DMS153 (cell line): ENCODE measurements around the gene BDKRB1.

Source experiments
- DNase-seq: peaks from one replicate; lab custom pipeline; 2025; lab: John Stamatoyannopoulos, UW

The BDKRB1 gene

DNA sequence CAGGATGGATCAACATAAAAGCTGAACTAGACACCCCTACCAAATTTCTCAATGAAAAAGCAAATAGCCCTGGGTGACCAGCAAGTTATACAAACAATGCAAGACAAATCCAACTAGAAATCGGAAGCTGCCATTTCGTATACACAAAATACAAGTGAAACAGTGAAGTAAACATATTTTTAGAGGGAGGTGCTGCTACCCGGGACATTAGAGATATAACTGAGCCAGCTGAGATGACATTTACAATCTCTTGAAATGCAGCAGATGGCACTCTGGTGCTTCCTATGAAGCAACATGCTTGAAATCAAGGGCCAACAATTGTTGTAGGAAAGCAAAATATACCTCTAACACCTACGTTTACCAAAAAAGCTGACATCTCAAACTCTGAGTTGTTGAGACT lies 25.5 kb downstream of the BDKRB1 start:
- no peak for DNase-seq

DNA sequence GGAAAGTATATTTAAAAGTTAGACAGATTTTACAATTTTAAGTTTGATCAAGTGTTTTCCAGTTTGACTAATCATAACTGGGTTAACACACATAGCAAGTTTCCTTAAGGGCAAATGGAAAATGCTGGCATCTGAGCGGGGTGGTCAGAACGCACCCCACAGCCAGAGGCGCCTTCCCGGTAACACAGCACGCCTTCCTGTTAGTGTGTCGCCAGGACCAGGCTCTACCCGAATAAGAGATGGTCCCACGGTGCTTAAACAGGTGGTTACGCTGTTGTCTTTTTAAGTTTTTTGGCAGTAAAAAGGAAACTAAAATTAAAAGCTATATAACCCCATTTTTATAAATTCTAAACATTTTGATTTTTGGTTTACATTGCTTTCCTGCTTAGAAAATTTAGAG lies 28.0 kb downstream of the BDKRB1 start:
- DNase-seq = no peak

DNA sequence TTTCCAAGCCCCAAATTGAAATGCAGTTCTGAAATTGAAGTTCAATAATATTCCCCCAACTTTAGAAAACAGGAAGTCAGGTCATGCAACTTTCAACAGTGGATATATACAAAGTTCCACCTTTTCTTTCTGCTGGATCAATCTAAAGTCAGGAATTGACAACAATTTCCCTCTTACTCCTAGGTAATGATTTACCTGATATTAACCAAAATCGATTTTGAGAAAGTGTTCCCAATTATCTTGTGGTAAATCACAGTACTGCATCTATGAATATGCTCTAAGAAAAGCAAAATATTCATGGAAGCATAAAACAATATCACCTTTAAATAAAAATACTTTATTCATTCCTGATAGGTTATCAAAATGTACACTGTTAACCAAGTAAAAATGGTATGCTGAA lies 28.4 kb downstream of the BDKRB1 start:
- no peak for DNase-seq

DNA sequence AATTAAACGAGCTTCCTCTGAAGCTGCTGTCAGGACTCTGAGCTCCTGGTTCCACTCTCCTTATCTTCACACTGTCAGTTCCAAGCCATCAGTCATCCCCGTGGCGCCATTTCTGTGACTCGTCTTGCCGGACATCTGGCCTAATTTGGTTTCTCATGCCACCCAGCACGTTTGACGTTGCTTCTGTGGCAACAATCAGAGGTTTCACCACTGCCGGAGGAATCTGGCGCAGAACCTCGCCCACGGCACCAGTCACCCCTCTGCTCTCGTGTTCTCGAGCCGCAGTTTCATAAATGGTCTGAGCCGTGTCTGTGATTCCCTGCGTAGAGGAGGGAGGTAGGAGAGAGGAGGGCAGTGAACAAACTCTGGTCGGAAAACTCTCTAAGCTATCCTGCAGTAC lies 29.7 kb downstream of the BDKRB1 start:
- DNase-seq = no peak

DNA sequence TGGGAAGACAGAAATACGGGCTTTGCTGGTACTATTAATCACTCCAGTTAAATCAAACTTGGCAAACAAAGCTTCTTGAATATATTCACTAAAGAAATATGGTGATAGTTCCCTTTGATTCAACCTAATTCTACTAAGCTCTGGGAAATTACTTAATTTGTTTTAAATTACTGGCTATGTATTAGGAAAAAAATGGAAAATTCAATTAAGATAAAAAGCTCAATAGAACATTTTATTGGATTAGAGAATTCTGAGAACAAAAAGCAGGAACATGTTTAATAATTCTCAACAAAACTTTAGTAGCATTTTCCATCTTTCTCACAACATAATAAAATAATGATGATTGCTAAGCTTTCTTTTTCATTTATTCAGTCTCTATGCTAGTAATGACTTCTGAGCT lies 30.2 kb downstream of the BDKRB1 start:
- DNase-seq = no peak

DNA sequence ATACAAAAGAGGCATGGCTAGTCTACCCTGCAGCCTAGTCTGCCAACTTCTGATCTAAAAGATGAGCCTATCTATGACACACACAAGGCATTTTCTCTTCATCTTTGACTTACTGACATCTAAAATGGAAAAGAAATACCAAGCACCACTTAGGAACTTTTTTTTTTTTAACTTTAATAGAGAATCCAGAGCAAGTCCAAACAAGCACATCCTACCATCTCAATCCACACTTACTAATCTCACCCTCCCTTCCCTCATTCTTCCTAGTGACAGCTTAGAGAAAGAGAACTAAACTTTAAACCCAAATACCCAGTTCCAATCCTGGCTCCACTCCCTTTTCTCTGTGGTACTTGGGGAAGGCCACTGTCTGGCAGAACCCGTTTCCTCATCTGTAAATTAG lies 31.8 kb downstream of the BDKRB1 start:
- DNase-seq = no peak

DNA sequence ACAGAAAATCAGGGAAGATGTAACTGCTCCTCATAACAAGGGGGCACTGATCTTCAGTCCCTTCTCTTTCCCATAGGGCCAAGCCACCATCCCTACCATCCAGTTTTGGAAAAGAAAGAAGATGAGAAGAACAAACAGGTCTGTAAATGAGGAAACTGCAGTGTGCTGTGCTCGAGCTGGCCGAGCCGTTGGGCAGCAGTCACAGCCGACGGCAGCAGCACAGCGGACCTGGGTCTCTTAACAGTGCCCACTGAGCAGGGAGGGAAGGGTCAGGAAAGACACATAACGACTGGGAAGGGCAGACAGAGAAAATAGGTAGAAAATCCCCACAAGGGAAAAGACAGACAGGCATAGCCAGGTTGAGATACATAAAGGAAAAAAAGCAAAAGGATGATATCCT lies 38.2 kb downstream of the BDKRB1 start:
- DNase-seq = no peak

DNA sequence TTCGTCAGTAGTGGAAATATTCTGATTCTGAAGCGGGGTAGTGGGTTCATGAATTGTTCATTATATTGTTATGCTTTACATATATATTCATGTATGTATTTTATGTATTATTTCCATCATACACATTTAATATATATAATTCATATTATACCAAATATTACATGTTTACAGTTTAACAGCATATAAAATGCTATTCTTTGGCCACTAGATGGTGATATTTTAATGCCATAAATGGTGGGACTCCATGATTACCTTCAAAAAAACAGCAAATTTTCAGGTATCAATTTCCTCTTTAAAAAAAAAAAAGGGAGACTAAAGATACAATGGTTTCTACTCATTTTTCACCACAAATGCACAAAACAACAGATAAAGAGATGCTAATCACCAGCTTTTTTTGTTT lies 41.0 kb downstream of the BDKRB1 start:
- no peak for DNase-seq

DNA sequence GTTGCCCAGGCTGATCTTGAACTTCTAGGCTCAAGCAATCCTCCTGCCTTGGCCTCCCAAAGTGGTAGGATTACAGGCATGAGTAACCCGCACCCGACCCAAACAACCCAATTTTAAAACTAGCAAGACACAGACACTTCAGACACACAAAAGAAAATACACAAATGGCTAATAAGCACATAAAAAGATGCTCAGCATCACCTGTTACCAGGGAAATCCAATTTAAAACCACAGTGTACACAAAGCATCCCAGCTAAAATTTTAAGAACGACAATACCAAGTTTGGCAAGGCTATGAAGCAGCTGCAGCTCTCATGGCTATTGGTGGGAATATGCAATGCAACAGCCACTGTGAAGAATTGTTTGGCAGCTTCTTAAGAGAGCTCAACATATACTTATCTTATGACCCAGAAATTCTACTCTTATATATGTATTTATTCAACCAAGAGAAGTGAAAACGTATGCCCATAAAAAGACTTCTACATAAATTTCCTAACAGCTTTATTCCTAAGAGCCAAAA lies 42.0 kb downstream of the BDKRB1 start:
- no peak for DNase-seq

DNA sequence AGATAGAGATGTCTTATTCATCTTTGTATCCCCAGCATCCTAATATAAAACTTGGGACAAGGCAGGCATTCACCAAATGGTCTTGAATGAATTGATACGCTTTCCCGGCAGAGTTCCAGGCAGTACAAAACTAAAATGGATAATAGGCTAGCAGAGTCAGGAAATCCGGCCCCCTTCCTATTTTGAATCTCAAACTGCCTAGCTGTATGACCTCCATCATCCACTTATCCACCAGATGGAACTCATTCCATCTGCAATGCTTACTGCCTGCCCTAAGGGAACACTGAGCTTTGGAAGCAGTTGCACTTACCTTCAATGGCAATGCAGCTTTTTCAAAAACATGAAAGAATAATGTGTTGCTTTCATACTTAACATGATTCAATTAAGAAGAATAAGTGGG lies 43.4 kb downstream of the BDKRB1 start:
- DNase-seq = peak; percentile 11

DNA sequence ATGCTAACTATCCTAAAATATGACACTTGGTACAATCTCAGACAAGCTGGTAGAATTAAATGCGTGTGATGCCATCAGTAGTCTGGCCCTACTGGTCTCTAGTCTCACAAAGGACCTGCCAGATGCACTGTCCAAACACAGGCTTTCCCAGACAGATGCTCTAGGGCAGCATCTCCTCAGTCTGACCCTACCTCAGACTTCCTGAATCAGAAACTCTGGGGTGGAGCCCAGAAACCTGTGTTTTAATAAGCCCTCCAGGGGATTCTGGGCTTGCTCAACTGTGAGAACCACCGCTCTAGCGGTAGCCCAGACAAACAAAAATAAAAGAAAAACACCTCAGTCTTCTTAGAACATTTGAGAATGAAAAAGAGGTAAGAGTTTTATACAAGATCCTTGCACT lies 48.0 kb downstream of the BDKRB1 start:
- DNase-seq = no peak

DNA sequence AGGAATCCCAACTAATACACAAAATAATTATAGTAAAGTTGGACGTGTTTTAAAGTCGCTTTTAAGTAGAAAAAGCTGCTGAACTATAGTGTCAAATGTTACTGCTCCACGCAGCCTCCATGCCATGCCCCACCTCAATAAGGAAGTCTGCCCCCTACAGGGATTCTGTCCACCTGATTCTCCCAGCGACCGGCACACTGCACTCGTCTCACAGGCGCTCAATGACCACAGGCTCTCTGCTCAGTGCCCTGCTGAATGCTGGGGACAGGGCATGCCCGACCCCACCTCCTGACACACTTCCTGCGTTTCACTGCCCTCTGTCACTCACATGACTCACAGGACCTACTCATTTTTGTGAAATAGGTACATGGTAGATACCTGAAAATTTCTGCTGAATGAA lies 48.9 kb downstream of the BDKRB1 start:
- DNase-seq = no peak

DNA sequence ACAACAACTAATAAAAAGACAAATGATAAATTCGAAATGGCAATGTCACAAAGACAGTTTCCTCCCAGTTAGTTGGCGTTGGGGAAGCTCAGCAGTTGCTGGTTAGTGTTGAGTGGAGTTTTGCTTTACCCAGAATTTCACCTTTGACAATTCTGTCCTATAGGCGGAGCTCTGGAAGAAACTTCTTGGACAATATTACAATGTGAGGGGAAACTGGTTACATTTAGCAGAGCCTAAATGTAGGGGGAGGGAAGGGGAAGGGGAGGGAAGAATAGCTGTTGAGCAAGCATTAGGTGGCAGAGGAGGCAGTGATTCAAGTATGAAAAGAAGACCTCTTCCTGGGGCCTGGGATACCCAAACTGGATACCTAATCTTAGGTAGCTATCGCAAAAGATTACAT lies 51.4 kb downstream of the BDKRB1 start:
- no peak for DNase-seq

DNA sequence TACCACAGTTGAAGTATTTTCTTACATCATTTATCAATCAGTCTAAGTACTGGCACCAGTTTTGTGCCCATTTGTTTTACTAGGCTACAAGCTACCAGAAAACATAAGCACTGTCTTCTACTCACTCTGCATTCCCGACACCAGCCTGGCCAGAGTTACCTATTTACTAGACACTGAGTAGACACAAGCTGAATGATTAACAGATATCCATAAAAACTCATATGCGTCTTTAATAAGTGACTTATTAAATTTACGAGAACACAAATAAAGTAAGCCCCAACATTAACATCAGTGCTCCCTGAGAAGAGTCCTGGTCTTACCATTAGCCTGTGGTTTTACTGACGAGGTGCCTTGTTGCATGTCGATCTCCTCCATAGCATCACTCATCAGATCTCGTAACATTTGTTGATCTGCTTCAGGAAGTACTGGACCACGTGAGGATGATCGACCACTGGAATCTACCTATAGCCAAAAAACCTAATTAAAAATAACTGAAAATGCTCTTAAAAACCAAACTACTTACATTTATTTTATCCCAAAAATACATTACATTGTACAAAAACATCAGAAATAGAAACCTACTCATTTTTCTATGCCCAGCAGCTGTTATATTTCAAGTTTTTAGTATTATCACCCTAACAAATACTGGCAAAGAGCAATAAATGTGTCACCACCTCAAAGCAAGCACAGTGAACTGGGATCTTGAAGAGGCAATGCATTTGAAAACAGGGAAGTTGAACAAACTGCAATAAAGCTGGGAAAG lies 53.3 kb downstream of the BDKRB1 start:
- no peak for DNase-seq

DNA sequence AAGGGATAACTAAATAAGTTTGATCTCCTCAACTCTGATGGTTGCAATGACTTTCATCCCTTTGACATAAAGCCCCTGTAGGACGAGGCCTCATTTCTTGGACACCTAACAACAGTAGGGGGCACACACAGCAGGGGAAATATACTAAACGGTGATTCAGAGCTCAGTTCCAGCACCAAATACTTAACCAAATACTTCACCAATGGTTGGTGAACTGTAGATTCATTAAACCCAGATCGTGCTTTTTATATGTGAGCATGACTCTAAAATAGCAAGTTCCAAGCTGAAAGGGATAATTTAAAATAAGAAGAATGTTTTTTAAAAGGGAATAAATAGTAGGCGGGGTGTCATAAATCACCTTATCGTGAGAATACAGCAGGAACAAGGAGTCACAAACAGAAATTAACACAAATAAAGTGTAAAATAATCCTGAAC lies 53.9 kb downstream of the BDKRB1 start:
- DNase-seq = no peak

DNA sequence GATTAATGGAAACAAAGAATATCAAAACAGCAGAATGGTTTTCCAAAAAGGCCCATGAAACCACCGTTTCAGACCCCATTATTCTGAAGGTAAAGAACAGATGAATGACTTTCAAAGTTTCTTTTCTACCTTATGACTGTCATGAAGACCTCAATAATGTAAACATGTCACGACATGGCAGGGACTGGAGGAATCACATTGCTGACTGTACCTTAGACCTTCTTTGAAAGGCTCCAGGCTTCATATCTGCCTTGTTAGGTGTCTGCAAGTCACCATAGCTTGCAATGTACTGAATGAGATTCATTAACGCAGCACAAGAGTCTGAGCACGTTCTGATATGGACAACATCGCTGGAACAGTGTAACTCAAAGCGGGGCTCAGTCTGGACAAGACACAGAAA lies 54.9 kb downstream of the BDKRB1 start:
- DNase-seq = no peak
